HG03159 (cell line): ENCODE measurements around the gene SCFD1.

Experiments
- ATAC-seq: cut with Tn5 transposase; IDR thresholded peaks from one replicate; pipeline ENCODE4 v1.9.1; 2021; ENCODE audit warnings: mild to moderate bottlenecking, moderate library complexity; ENCODE audit not compliant: unreplicated experiment

SCFD1 gene

GRCh38 chr14:30751646-30752416 lies 129.7 kb downstream of the SCFD1 start:
- no peak for ATAC-seq

- ATAC-seq, result no peak
Observed at GRCh38 chr14:30753452-30753851, 131.3 kb downstream of the SCFD1 start.

DNA sequence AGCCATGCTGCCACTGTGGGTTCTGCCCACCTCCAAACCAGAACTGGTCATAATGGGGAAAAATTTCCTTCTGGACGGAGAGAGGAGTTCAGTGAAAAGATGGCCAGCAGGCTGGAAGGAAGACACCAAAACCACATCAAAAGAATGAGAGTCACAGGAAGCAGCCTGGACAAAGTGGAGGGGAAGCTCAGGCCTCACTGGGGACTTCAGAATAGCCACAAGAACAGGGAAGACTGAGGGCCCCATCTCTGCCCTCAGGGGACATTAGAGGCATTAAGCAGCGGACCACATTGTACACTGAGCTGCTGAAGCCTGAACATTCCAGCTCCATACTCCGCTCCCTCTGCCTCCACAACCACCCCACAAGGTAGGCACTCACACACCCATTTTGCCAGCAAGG lies 132.7 kb downstream of the SCFD1 start:
- no peak for ATAC-seq

GRCh38 chr14:30756594-30756993 lies 134.5 kb downstream of the SCFD1 start:
- no peak for ATAC-seq

DNA sequence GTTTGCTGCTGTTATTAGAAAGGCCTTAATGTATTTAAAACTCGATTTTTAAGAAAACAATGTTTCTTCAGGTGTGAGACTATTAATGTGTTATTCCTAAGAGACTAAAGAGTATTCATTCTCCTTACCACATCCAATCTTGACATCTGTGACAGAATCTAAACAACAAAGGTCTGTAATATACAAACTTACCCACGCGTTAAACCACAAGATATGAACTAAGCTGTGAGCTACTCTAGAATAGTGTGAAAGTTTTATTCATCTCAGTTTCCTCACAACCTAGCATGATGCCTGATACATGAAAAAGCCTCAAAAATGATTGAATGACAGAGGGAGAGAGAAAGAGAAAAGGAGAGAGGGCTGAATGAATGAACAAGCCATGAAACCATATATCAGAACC lies 135.0 kb downstream of the SCFD1 start:
- no peak for ATAC-seq

DNA sequence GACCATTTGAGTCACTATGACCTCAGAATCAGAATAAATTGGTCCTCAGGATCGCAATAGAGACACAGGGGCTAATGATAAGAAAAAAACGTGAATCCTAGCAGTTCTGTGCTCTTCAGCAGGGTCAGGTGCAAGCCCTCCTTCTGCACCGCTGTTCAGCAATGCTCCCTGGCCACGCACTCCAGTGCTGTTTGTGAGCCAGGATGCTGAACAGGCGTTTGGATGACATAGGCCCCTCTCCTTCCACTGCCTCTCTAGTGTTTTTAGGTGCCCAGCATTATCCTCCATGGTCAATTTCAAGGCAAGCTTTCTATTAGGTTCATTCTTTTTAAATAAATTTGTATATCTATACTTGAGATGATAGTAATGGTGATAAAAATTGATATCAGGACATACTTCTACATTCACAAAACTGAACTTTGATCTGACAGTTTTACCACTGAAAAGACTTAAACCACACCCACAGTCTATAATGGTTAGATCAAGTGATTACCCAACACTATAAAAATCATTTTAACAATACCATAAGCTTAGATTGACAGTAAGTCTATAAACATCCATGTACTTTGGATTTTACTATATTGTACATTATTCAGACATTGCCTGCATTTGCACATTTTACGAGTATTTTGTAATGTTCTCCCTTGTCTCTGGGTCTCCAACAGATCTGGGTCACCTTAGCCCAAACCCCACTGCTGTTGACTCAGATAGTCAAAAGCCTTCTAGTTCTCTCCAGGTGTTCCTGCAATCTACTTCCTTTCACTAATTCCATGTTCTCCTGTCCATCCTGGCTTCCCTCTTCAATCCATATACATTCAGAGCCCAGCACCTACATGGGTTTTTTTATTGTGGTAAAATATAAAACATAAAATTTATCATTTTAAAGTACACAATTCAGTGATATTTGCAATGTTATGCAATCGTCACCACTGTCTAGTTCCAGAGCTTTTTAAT lies 137.3 kb downstream of the SCFD1 start:
- no peak for ATAC-seq

GRCh38 chr14:30763891-30764290 lies 141.8 kb downstream of the SCFD1 start:
- no peak for ATAC-seq

DNA sequence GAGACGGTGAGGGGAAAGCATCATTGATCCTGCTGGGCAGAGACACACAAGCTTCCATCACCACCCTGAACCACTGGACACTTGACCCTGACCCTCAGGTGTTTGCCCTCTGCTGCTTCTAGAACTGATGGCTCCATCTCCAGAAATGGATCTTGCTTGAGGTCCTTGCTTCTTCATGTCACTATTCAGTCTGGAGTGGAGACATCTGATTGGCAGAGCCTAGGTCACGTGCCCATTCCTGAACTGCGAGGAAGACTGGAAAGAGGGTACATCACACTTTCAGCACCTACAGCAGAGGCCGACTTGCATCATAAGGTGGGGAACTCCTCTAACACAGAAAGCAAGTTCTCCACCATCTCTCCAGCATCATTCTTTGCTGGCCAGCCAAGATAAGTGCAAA lies 145.5 kb downstream of the SCFD1 start:
- no peak for ATAC-seq

DNA sequence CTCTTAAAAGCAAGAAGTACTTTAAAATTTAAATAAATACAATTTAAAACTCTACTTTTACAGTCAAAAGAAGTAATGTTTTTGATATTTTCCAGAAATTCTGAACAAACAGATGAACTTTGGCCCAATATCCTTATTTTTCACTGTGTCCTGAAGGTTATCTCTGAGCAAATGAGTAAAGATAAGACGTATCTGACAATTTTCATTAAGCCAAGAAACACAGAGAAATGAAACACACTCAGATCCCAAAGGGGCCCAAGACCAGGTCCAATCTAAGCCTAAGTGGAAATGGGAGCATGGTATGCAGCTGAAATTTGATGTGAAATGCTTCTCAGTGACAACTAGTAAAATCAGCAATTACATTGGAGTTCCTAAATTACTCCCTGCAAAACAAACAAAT lies 146.7 kb downstream of the SCFD1 start:
- no peak for ATAC-seq

- no peak for ATAC-seq
Observed at GRCh38 chr14:30770376-30770775, 148.3 kb downstream of the SCFD1 start.

DNA sequence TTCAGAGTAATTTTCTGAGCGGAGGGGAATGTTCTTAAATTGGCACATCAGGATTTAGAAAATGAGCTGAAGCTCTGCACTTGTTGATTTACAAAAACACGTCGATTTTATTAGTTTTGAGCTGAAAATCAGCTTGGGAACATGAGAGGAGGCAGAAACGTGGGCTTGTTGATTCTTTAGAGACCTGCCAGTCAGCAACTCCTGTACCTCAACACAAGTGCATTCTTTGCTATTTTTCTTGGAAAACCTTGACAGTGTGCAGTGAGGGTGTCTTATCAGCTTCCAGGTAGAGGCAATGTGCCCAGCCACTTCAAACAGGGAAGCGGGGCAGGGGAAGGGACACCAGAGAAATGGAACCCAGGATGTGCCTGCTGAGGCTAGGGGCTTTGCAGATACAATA lies 149.5 kb downstream of the SCFD1 start:
- ATAC-seq, result no peak

DNA sequence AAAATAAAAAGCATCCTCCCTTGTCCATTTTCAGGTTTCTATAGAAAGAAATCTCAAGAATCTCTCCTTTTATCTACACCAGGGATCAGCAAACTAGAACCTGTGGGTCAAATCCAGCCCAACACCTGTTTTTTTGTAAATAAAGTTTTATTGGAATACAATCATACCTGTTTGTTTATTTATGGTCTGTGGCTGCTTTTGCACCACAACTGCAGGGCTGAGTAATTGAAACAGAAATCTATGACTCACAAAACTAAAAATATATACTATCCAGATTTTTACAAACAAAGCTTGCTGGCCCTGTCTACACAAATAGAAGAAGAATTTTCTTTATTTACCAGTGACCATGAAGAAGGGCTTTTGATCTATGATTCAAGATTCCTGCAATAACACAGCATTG lies 157.1 kb downstream of the SCFD1 start:
- no peak for ATAC-seq
